ENCODE data around the gene NTN1. TPM values are rescaled to one million over a fixed set of nuclear protein-coding genes. Genes with fewer than 3 reads are reported as not detected.

The NTN1 gene
- polyA plus RNA-seq, 3 donors = 0.03 to 0.04 TPM; not detected in 1

DNA sequence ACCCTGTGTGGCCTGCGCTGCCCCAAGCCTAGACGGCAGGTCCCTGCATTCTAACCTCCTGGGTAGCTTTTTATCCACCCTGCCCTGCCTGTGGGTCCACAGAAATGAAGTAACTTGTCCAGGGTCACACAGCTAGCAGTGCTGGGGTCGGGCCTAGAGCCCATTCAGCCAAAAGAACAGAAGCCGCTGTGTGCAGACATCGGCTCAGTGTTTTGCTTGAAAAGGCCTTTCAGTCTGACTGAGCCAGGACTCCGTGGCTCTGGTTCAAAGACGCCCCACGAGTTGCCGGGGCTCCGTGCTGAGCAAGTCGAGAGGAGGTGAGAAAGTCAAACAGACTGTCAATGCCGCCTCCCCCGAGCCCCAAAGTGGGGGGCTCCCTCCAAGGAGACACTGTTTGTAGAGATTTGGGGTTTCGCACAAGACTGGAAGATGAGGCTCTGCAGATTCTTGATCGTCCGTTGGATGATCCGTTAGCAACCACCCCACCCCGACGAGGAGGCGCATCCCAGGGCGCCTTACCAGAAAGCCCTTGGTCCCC lies 226.2 kb downstream of the NTN1 start:
- Histone ChIP-seq H3K4me3 (replicated peaks in 1 of 3; ENCODE audit: low read depth in 2 of 3, low read length in 3 of 3) (no peak overlapping the region), H3K27me3 (ENCODE audit: control insufficient read depth in 2 of 2, insufficient read depth in 2 of 2, low read length in 2 of 2) (no peaks in the 10 kb centered on the region), H3K4me2 (replicated peaks; ENCODE audit: extremely low read depth, low read length, poor library complexity, severe bottlenecking) (no peak overlapping the region), H3K27ac (ENCODE audit: low read depth in 1 of 2, low read length in 2 of 2) (no peak overlapping the region), H3K9ac (ENCODE audit: insufficient read depth, low read length, poor library complexity, severe bottlenecking) (no peak overlapping the region), H3K79me2 (ENCODE audit: insufficient read depth, low read length) (no peaks in the 10 kb centered on the region), H3K36me3 (replicated peaks in 1 of 2; ENCODE audit: control insufficient read depth in 1 of 2, insufficient read depth in 2 of 2, low read length in 2 of 2) (peaks cover 7 to 10% of the 10 kb centered on the region in 2 donors), H3K4me1 (ENCODE audit: control insufficient read depth in 1 of 2, insufficient read depth in 2 of 2, low read length in 2 of 2) (no peaks in the 10 kb centered on the region), H3K9me3 (replicated peaks in 1 of 2; ENCODE audit: control insufficient read depth in 1 of 2, insufficient read depth in 1 of 2, low read length in 2 of 2) (no peaks in the 10 kb centered on the region), H4K20me1 (ENCODE audit: insufficient read depth, low read length) (no peaks in the 10 kb centered on the region), H2AFZ (ENCODE audit: insufficient read depth, low read depth, low read length, poor library complexity, severe bottlenecking) (no peak overlapping the region)
- no peak overlapping the region for H3K4me3 Mint-ChIP-seq
- peaks cover 0 to 2% (median 0%) of the 10 kb centered on the region in 7 donors for H3K9me3 Mint-ChIP-seq
- WGBS (ENCODE audit: insufficient coverage) = 96% methylated on average over 17 of the region's 21 CpGs
- peaks cover 13 to 31% of the 10 kb centered on the region in 2 donors for H3K36me3 Mint-ChIP-seq
- H3K4me1 Mint-ChIP-seq = peaks cover 3% of the 10 kb centered on the region
- H3K27me3 Mint-ChIP-seq (ENCODE audit: low read depth in 3 of 3) = no peaks in the 10 kb centered on the region
- intact Hi-C loops (cut with micrococcal nuclease) = no loop called here
- DNase-seq = no peak
- TF ChIP-seq, protein P1, sequence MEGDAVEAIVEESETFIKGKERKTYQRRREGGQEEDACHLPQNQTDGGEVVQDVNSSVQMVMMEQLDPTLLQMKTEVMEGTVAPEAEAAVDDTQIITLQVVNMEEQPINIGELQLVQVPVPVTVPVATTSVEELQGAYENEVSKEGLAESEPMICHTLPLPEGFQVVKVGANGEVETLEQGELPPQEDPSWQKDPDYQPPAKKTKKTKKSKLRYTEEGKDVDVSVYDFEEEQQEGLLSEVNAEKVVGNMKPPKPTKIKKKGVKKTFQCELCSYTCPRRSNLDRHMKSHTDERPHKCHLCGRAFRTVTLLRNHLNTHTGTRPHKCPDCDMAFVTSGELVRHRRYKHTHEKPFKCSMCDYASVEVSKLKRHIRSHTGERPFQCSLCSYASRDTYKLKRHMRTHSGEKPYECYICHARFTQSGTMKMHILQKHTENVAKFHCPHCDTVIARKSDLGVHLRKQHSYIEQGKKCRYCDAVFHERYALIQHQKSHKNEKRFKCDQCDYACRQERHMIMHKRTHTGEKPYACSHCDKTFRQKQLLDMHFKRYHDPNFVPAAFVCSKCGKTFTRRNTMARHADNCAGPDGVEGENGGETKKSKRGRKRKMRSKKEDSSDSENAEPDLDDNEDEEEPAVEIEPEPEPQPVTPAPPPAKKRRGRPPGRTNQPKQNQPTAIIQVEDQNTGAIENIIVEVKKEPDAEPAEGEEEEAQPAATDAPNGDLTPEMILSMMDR (IDR thresholded peaks at IDR 0.05) = no peak
- no peak overlapping the region for H3K27ac Mint-ChIP-seq

DNA sequence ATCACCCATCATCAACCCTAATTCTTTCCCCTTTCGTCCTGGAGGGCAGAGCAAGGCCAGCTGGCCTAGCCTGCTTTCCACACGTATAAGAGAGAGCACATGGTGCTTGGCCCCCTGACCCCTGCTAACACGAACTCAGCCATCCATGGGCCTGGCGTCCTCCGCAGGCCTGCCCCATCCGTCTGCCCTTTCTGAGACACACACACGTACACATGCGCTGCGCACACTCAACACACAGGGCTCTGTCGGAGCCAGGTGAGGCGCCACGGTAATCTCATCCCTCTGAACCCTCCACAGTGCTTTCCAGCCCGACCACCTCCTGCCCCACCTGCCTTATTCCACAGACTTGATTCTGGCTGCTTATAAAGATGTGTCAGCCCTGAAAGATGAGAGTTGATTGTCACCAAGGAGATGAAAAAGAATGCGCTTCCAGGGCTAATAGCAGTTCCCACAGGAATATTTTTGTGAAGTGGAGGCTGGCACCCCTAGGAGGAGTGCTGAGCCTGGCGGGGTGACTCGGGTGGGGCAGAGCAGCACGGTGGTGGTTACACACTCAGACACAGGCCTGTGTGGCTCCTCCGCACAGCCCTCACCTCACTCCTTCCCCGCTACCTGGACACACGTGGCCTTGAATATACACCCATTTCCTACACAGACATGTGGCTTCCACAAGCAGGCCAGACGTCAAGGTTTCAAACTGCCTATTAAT lies 228.1 kb downstream of the NTN1 start:
- Histone ChIP-seq H3K79me2 (ENCODE audit: insufficient read depth, low read length) (no peaks in the 10 kb centered on the region), H3K27ac (ENCODE audit: low read depth in 1 of 2, low read length in 2 of 2) (no peak overlapping the region), H3K36me3 (replicated peaks in 1 of 2; ENCODE audit: control insufficient read depth in 1 of 2, insufficient read depth in 2 of 2, low read length in 2 of 2) (peaks cover 7 to 10% of the 10 kb centered on the region in 2 donors), H3K9ac (ENCODE audit: insufficient read depth, low read length, poor library complexity, severe bottlenecking) (no peak overlapping the region), H3K4me1 (ENCODE audit: control insufficient read depth in 1 of 2, insufficient read depth in 2 of 2, low read length in 2 of 2) (no peaks in the 10 kb centered on the region), H3K4me3 (replicated peaks in 1 of 3; ENCODE audit: low read depth in 2 of 3, low read length in 3 of 3) (no peak overlapping the region), H3K4me2 (replicated peaks; ENCODE audit: extremely low read depth, low read length, poor library complexity, severe bottlenecking) (no peak overlapping the region), H3K27me3 (ENCODE audit: control insufficient read depth in 2 of 2, insufficient read depth in 2 of 2, low read length in 2 of 2) (no peaks in the 10 kb centered on the region), H2AFZ (ENCODE audit: insufficient read depth, low read depth, low read length, poor library complexity, severe bottlenecking) (no peak overlapping the region), H3K9me3 (replicated peaks in 1 of 2; ENCODE audit: control insufficient read depth in 1 of 2, insufficient read depth in 1 of 2, low read length in 2 of 2) (no peaks in the 10 kb centered on the region), H4K20me1 (ENCODE audit: insufficient read depth, low read length) (no peaks in the 10 kb centered on the region)
- intact Hi-C loops (cut with micrococcal nuclease) = no loop called here
- H3K9me3 Mint-ChIP-seq = peaks cover 0 to 2% (median 0%) of the 10 kb centered on the region in 7 donors
- no peaks in the 10 kb centered on the region for H3K27me3 Mint-ChIP-seq (ENCODE audit: low read depth in 3 of 3)
- TF ChIP-seq, protein P1 (IDR thresholded peaks at IDR 0.05) = no peak
- no peak overlapping the region for H3K4me3 Mint-ChIP-seq
- peaks cover 20 to 34% of the 10 kb centered on the region in 2 donors for H3K36me3 Mint-ChIP-seq
- H3K4me1 Mint-ChIP-seq = no peaks in the 10 kb centered on the region
- H3K27ac Mint-ChIP-seq = no peak overlapping the region
- no peak for DNase-seq
- WGBS (ENCODE audit: insufficient coverage) = 92% methylated on average over 19 of the region's 21 CpGs
